Thoracic aorta endothelial cell (primary cell): Measurements from ENCODE around the gene TAF11L3. TPM values are rescaled to one million over a fixed set of nuclear protein-coding genes. Genes with fewer than 3 reads are reported as not detected.

Experiments used
- small RNA-seq: library from RNA; depleted of rRNA; stranded (forward); fragments of <200 nt; gene quantifications from one replicate; pipeline ENCODE3, GENCODE V24; 2012
- total RNA-seq: library from RNA; depleted of rRNA; stranded (reverse); fragments of >200 nt; gene quantifications from 2 replicates; pipeline ENCODE4 v1.2.3, GENCODE V29; 2012

The TAF11L3 gene
- not detected in 2 replicates for total RNA-seq

GRCh38 chr5:17518067-17518466, at the start of gene TAF11L3:
TSS of gene TAF11L3 (plus strand) at chr5:17518367.

GRCh38 chr5:17497931-17498330, 20.2 kb upstream of the TAF11L3 start, which contains the start of gene TAF11L2:
TSS of gene TAF11L2 (plus strand) at chr5:17498231.

GRCh38 chr5:17521501-17521900, 3.3 kb downstream of the TAF11L3 start, which contains the start of gene TAF11L4:
TSS of gene TAF11L4 (plus strand) at chr5:17521801.

GRCh38 chr5:17524935-17525334, 6.8 kb downstream of the TAF11L3 start, which contains the start of gene TAF11L5:
TSS of gene TAF11L5 (plus strand) at chr5:17525235.

GRCh38 chr5:17528369-17528768, 10.2 kb downstream of the TAF11L3 start, which contains the start of gene TAF11L6:
TSS of gene TAF11L6 (plus strand) at chr5:17528669.

Small RNAs within 50 kb of the gene (small RNA-seq; reads per million reads assigned to genes)
- not detected for gene AC106774.3

Other genes with a start within 250 kb of the TAF11L3 start
- gene TAF11L2, start 20.1 kb upstream of the TAF11L3 start, total RNA-seq, result not detected in 2 replicates
- not detected in 2 replicates for gene TAF11L4, start 3.4 kb downstream of the TAF11L3 start, total RNA-seq
- not detected in 2 replicates for gene TAF11L5, start 6.9 kb downstream of the TAF11L3 start, total RNA-seq
- not detected in 2 replicates for gene TAF11L6, start 10.3 kb downstream of the TAF11L3 start, total RNA-seq
- not detected in 2 replicates for gene TAF11L7, start 67.4 kb downstream of the TAF11L3 start, total RNA-seq
- not detected in 2 replicates for gene TAF11L8, start 72.6 kb downstream of the TAF11L3 start, total RNA-seq
- not detected in 2 replicates for gene TAF11L9, start 76.0 kb downstream of the TAF11L3 start, total RNA-seq
- gene TAF11L10, start 79.5 kb downstream of the TAF11L3 start, total RNA-seq, result not detected in 2 replicates
- not detected in 2 replicates for gene TAF11L11, start 85.8 kb downstream of the TAF11L3 start, total RNA-seq
- gene TAF11L12, start 92.0 kb downstream of the TAF11L3 start, total RNA-seq, result not detected in 2 replicates
- gene TAF11L13, start 113.7 kb downstream of the TAF11L3 start, total RNA-seq, result not detected in 2 replicates
- not detected in 2 replicates for gene TAF11L14, start 116.1 kb downstream of the TAF11L3 start, total RNA-seq